Stimulated activated CD4-positive, alpha-beta T cell treated with anti-CD3 and anti-CD28 coated beads, TNF-alpha, amount 100 ng/mL, for 48 hours (primary cell): Measurements from ENCODE around the gene RGS3.

Source experiments
- DNase-seq, 3 donors: peaks; one replicate each; pipeline ENCODE4 v3.0.0-alpha.2; 2020; ENCODE audit warnings: low read depth in 3 of 3

Gene RGS3

GRCh38 chr9:113465599-113466140 is 2.1 kb downstream of the RGS3 start:
- no peak for DNase-seq

- no peak for DNase-seq
These were observed 3.7 kb downstream of the RGS3 start for GRCh38 chr9:113467183-113467582.

GRCh38 chr9:113468716-113469448 is 5.4 kb downstream of the RGS3 start:
- no peak for DNase-seq

GRCh38 chr9:113471143-113471542 is 7.6 kb downstream of the RGS3 start:
- no peak for DNase-seq

- no peak for DNase-seq
These were observed 8.0 kb downstream of the RGS3 start for GRCh38 chr9:113471566-113471965.

GRCh38 chr9:113472199-113472598 is 8.7 kb downstream of the RGS3 start:
- no peak for DNase-seq

GRCh38 chr9:113474360-113475028 is 11.0 kb downstream of the RGS3 start:
- DNase-seq = no peak

- no peak for DNase-seq
These were observed 11.5 kb downstream of the RGS3 start for GRCh38 chr9:113475031-113475430.

- no peak for DNase-seq
These were observed 12.5 kb downstream of the RGS3 start for GRCh38 chr9:113475992-113476391.

GRCh38 chr9:113476511-113476916 is 13.0 kb downstream of the RGS3 start:
- no peak for DNase-seq

- DNase-seq = no peak
These were observed 13.5 kb downstream of the RGS3 start for GRCh38 chr9:113477058-113477457.

- no peak for DNase-seq
These were observed 14.1 kb downstream of the RGS3 start for GRCh38 chr9:113477661-113478060.

GRCh38 chr9:113479174-113479621 is 15.7 kb downstream of the RGS3 start:
- peak in 1 of 3 donors; percentile 13 for DNase-seq

- no peak for DNase-seq
These were observed 17.1 kb downstream of the RGS3 start for GRCh38 chr9:113480612-113481011.

- no peak for DNase-seq
These were observed 17.8 kb downstream of the RGS3 start for GRCh38 chr9:113481176-113481787.

- no peak for DNase-seq
These were observed 18.8 kb downstream of the RGS3 start for GRCh38 chr9:113482341-113482740.

- DNase-seq = no peak
These were observed 19.6 kb downstream of the RGS3 start for GRCh38 chr9:113482991-113483675.

- DNase-seq = no peak
These were observed 20.2 kb downstream of the RGS3 start for GRCh38 chr9:113483676-113484257.

- no peak for DNase-seq
These were observed 20.8 kb downstream of the RGS3 start for GRCh38 chr9:113484258-113484730.

GRCh38 chr9:113485761-113486115 is 22.2 kb downstream of the RGS3 start:
- DNase-seq = no peak

- no peak for DNase-seq
These were observed 22.8 kb downstream of the RGS3 start for GRCh38 chr9:113486327-113486726.

GRCh38 chr9:113488071-113488470 is 24.5 kb downstream of the RGS3 start:
- DNase-seq = no peak
